HG02852 (cell line): ENCODE results near the gene SH2D7.

Experiments
- ATAC-seq: cut with Tn5 transposase; IDR thresholded peaks from one replicate; pipeline ENCODE4 v1.9.1; 2021; ENCODE audit warnings: mild to moderate bottlenecking, moderate library complexity; ENCODE audit not compliant: unreplicated experiment

The SH2D7 gene

GRCh38 chr15:78101423-78102105 lies 9.2 kb downstream of the SH2D7 start:
- no peak for ATAC-seq

GRCh38 chr15:78102211-78102610 lies 9.8 kb downstream of the SH2D7 start:
- no peak for ATAC-seq

GRCh38 chr15:78102741-78103140 lies 10.4 kb downstream of the SH2D7 start:
- no peak for ATAC-seq

GRCh38 chr15:78103406-78104118 lies 11.2 kb downstream of the SH2D7 start:
- ATAC-seq = peak; percentile 82

GRCh38 chr15:78104119-78104479 lies 11.7 kb downstream of the SH2D7 start:
- ATAC-seq = peak; percentile 5

GRCh38 chr15:78104566-78105475 lies 12.5 kb downstream of the SH2D7 start:
- no peak for ATAC-seq

GRCh38 chr15:78105476-78106241 lies 13.3 kb downstream of the SH2D7 start:
- no peak for ATAC-seq

- no peak for ATAC-seq
These were observed 15.1 kb downstream of the SH2D7 start for GRCh38 chr15:78107471-78107870.

GRCh38 chr15:78108300-78109084 lies 16.1 kb downstream of the SH2D7 start:
- no peak for ATAC-seq

- ATAC-seq = no peak
These were observed 16.8 kb downstream of the SH2D7 start for GRCh38 chr15:78109156-78109555.

GRCh38 chr15:78110096-78110495 lies 17.7 kb downstream of the SH2D7 start:
- no peak for ATAC-seq

- no peak for ATAC-seq
These were observed 18.6 kb downstream of the SH2D7 start for GRCh38 chr15:78110916-78111475.

GRCh38 chr15:78111788-78112187 lies 19.4 kb downstream of the SH2D7 start:
- ATAC-seq = no peak

GRCh38 chr15:78112551-78112950 lies 20.2 kb downstream of the SH2D7 start:
- ATAC-seq = no peak

- no peak for ATAC-seq
These were observed 28.2 kb downstream of the SH2D7 start for GRCh38 chr15:78120523-78120922.

- ATAC-seq = no peak
These were observed 32.9 kb downstream of the SH2D7 start for GRCh38 chr15:78125267-78125666.

GRCh38 chr15:78127882-78128281 lies 35.5 kb downstream of the SH2D7 start:
- ATAC-seq = no peak

GRCh38 chr15:78129077-78129750 lies 36.9 kb downstream of the SH2D7 start:
- ATAC-seq = no peak

- no peak for ATAC-seq
These were observed 37.5 kb downstream of the SH2D7 start for GRCh38 chr15:78129751-78130287.
